Stimulated activated CD4-positive, alpha-beta T cell treated with anti-CD3 and anti-CD28 coated beads, Interleukin-1b, Interleukin-23, amount 100 ng/mL, for 24 hours (primary cell): ENCODE measurements around the gene CRB2.

Experiments
- DNase-seq, 4 experiments: peaks; one replicate each; pipeline ENCODE4 v3.0.0-alpha.2; 2020; ENCODE audit warnings: low read depth in 4 of 4, low spot score in 1 of 4

The CRB2 gene

GRCh38 chr9:123346826-123347225 lies 9.2 kb upstream of the CRB2 start:
- DNase-seq = no peak

- no peak for DNase-seq
Observed at GRCh38 chr9:123347289-123348060, 8.5 kb upstream of the CRB2 start.

- no peak for DNase-seq
Observed at GRCh38 chr9:123348317-123348992, 7.5 kb upstream of the CRB2 start.

GRCh38 chr9:123349033-123349432 lies 7.0 kb upstream of the CRB2 start:
- no peak for DNase-seq

GRCh38 chr9:123349691-123350480 lies 6.1 kb upstream of the CRB2 start:
- peak; percentile 40 to 64 (median 44) for DNase-seq

- no peak for DNase-seq
Observed at GRCh38 chr9:123350590-123351310, 5.2 kb upstream of the CRB2 start.

- DNase-seq = no peak
Observed at GRCh38 chr9:123353041-123353440, 3.0 kb upstream of the CRB2 start.

GRCh38 chr9:123353984-123354591 lies 1.9 kb upstream of the CRB2 start:
- DNase-seq = peak; percentile 13 to 45 (median 28)

GRCh38 chr9:123354806-123355508 lies 1.0 kb upstream of the CRB2 start:
- no peak for DNase-seq

GRCh38 chr9:123356851-123357742 lies 1.1 kb downstream of the CRB2 start:
- DNase-seq = no peak

- DNase-seq = no peak
Observed at GRCh38 chr9:123357743-123358059, 1.7 kb downstream of the CRB2 start.

GRCh38 chr9:123358181-123358905 lies 2.3 kb downstream of the CRB2 start:
- DNase-seq = no peak

GRCh38 chr9:123359106-123359505 lies 3.1 kb downstream of the CRB2 start:
- no peak for DNase-seq

- no peak for DNase-seq
Observed at GRCh38 chr9:123359546-123359945, 3.5 kb downstream of the CRB2 start.

- DNase-seq = peak in 1 of 4 experiments; percentile 21
Observed at GRCh38 chr9:123360161-123361085, 4.4 kb downstream of the CRB2 start.

GRCh38 chr9:123361086-123361730 lies 5.2 kb downstream of the CRB2 start:
- DNase-seq = no peak
